IPS-20b (cell line): ENCODE measurements around the gene C19orf38.

Experiments used
- H3K27ac ChIP-seq: one replicate; pipeline ENCODE4 v1.5.1; 2013; ENCODE audit warnings: low read length
- H3K27me3 ChIP-seq: 2 replicates; pipeline ENCODE4 v1.6.1; 2013; ENCODE audit warnings: mild to moderate bottlenecking, low read length, inconsistent platforms; ENCODE audit not compliant: insufficient read depth
- H3K36me3 ChIP-seq: 2 replicates; pipeline ENCODE4 v1.6.1; 2013; ENCODE audit warnings: low read depth, mild to moderate bottlenecking, inconsistent platforms, low read length, moderate library complexity; ENCODE audit not compliant: insufficient read depth
- H3K4me1 ChIP-seq: 2 replicates; pipeline ENCODE4 v1.6.1; 2013; ENCODE audit warnings: mild to moderate bottlenecking, control low read depth, inconsistent platforms, low read length, moderate library complexity; ENCODE audit not compliant: insufficient read depth
- H3K4me3 ChIP-seq: 2 replicates; pipeline ENCODE4 v1.5.1; 2013; ENCODE audit warnings: mild to moderate bottlenecking, low read length, inconsistent platforms
- H3K9ac ChIP-seq: 2 replicates; pipeline ENCODE4 v1.6.1; 2013; ENCODE audit warnings: low read depth, mild to moderate bottlenecking, inconsistent platforms, low read length, moderate library complexity
- H3K9me3 ChIP-seq: 2 replicates; pipeline ENCODE4 v1.6.1; 2013; ENCODE audit warnings: mild to moderate bottlenecking, low read depth, low read length, inconsistent platforms; ENCODE audit not compliant: insufficient read depth

Gene C19orf38

GRCh38 chr19:10907925-10908324 is 59.7 kb downstream of the C19orf38 start:
- Histone ChIP-seq H3K4me3 (no peak overlapping the region), H3K4me1 (no peaks in the 10 kb centered on the region), H3K9ac (no peak overlapping the region), H3K36me3 (peaks cover 48% of the 10 kb centered on the region), H3K27ac (no peak overlapping the region), H3K27me3 (no peaks in the 10 kb centered on the region), H3K9me3 (no peaks in the 10 kb centered on the region)

- no peak overlapping the region for H3K9ac ChIP-seq
- H3K4me1 ChIP-seq = no peaks in the 10 kb centered on the region
- no peaks in the 10 kb centered on the region for H3K27me3 ChIP-seq
- peaks cover 51% of the 10 kb centered on the region for H3K36me3 ChIP-seq
- H3K9me3 ChIP-seq = no peaks in the 10 kb centered on the region
- no peak overlapping the region for H3K4me3 ChIP-seq
- no peak overlapping the region for H3K27ac ChIP-seq
These were observed 60.3 kb downstream of the C19orf38 start for GRCh38 chr19:10908380-10908960.

- Histone ChIP-seq H3K9me3 (no peaks in the 10 kb centered on the region), H3K27me3 (no peaks in the 10 kb centered on the region), H3K9ac (no peak overlapping the region), H3K27ac (no peak overlapping the region), H3K4me1 (no peaks in the 10 kb centered on the region), H3K4me3 (no peak overlapping the region), H3K36me3 (peaks cover 73% of the 10 kb centered on the region)
These were observed 63.6 kb downstream of the C19orf38 start for GRCh38 chr19:10911579-10912363.

- no peaks in the 10 kb centered on the region for H3K27me3 ChIP-seq
- H3K36me3 ChIP-seq = peaks cover 72% of the 10 kb centered on the region
- H3K9ac ChIP-seq = no peak overlapping the region
- H3K4me1 ChIP-seq = no peaks in the 10 kb centered on the region
- no peak overlapping the region for H3K27ac ChIP-seq
- H3K9me3 ChIP-seq = no peaks in the 10 kb centered on the region
- no peak overlapping the region for H3K4me3 ChIP-seq
These were observed 64.4 kb downstream of the C19orf38 start for GRCh38 chr19:10912619-10913018.

- Histone ChIP-seq H3K9ac (no peak overlapping the region), H3K27ac (no peak overlapping the region), H3K4me3 (no peak overlapping the region), H3K9me3 (no peaks in the 10 kb centered on the region), H3K4me1 (no peaks in the 10 kb centered on the region), H3K36me3 (peaks cover 71% of the 10 kb centered on the region), H3K27me3 (no peaks in the 10 kb centered on the region)
These were observed 65.6 kb downstream of the C19orf38 start for GRCh38 chr19:10913716-10914340.

GRCh38 chr19:10915130-10916091 is 67.2 kb downstream of the C19orf38 start:
- Histone ChIP-seq H3K4me3 (no peak overlapping the region), H3K9me3 (no peaks in the 10 kb centered on the region), H3K27me3 (no peaks in the 10 kb centered on the region), H3K4me1 (no peaks in the 10 kb centered on the region), H3K9ac (no peak overlapping the region), H3K36me3 (peaks cover 70% of the 10 kb centered on the region), H3K27ac (no peak overlapping the region)

GRCh38 chr19:10916602-10917001 is 68.4 kb downstream of the C19orf38 start:
- peaks cover 68% of the 10 kb centered on the region for H3K36me3 ChIP-seq
- no peaks in the 10 kb centered on the region for H3K27me3 ChIP-seq

GRCh38 chr19:10918359-10918758 is 70.1 kb downstream of the C19orf38 start:
- H3K4me3 ChIP-seq = no peak overlapping the region
- H3K4me1 ChIP-seq = no peaks in the 10 kb centered on the region
- no peak overlapping the region for H3K9ac ChIP-seq
- no peaks in the 10 kb centered on the region for H3K9me3 ChIP-seq
- H3K27me3 ChIP-seq = no peaks in the 10 kb centered on the region
- H3K27ac ChIP-seq = no peak overlapping the region
- peaks cover 58% of the 10 kb centered on the region for H3K36me3 ChIP-seq

More at GRCh38 chr19:10916602-10917001, 68.4 kb downstream of the C19orf38 start:
- Histone ChIP-seq H3K9ac (no peak overlapping the region), H3K9me3 (no peaks in the 10 kb centered on the region), H3K4me3 (no peak overlapping the region), H3K27ac (no peak overlapping the region), H3K4me1 (no peaks in the 10 kb centered on the region)
